Transverse colon (tissue), 3 donors: ENCODE data around the gene CHST15.

ENCODE experiments used
- CTCF ChIP-seq, 5 experiments: fragments of 200-600 bp in 3 of 5; fragments of 450-650 bp in 2 of 5; sonication (generic) in 3 of 5; IDR thresholded peaks; 1 replicate in 2 of 5; 2 replicates in 3 of 5; pipeline ENCODE4 v1.5.1; 2016 to 2017; ENCODE audit warnings: antibody characterized with exemption in 5 of 5, inconsistent platforms in 3 of 5, mild to moderate bottlenecking in 2 of 5, moderate library complexity in 1 of 5
- EP300 ChIP-seq: sonication (generic); formaldehyde crosslinking; IDR thresholded peaks from one replicate; pipeline ENCODE4 v1.6.1; 2017; ENCODE audit warnings: antibody characterized with exemption, low read depth

DNA sequence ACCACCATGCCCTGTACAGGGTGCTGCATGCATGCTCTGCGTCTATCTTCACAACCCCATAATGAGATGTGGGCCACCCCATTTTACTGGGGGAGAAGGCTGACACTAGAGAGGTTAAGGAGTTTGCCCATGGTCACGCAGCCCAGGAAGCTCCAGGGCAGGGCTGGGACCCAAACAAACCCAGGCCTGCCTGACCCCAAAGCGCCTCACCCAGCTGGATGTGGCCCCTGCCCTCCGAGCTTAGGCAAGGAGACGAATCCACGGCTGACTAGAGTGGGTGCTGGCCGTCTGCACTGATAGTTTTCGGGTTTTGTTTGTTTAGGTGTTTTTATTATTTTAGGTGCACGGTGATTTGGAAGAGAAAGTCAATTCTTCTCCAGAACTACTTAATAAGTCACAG lies 65.7 kb downstream of the CHST15 start:
- TF ChIP-seq CTCF (IDR thresholded peaks at IDR 0.05) = no peak
- TF ChIP-seq EP300 = no peak
